Adrenal gland (tissue), 5 donors: ENCODE measurements around the gene LHX5.

ENCODE experiments used
- CTCF ChIP-seq, 6 experiments: fragments of 450-650 bp in 4 of 6; fragments of 200-600 bp in 2 of 6; sonication (generic) in 1 of 6; IDR thresholded peaks; 1 replicate in 5 of 6; 2 replicates in 1 of 6; pipeline versions ENCODE4 v1.5.1 to v1.8.0; 2016 to 2021; ENCODE audit warnings: antibody characterized with exemption in 6 of 6, mild to moderate bottlenecking in 2 of 6, moderate library complexity in 1 of 6
- POLR2A ChIP-seq, 2 donors: fragments of 450-650 bp; IDR thresholded peaks; one replicate each; pipeline ENCODE4 v1.6.1; 2017; ENCODE audit warnings: antibody characterized with exemption in 2 of 2, mild to moderate bottlenecking in 2 of 2, moderate library complexity in 1 of 2
- donor health status: DM: no; HTN: no; CAD: no.

- TF ChIP-seq CTCF (IDR thresholded peaks at IDR 0.05): no peak
- TF ChIP-seq POLR2A (IDR thresholded peaks at IDR 0.05): no peak
Measured at GRCh38 chr12:113452458-113452857, 19.2 kb downstream of the LHX5 start.
